ENCODE measurements around the gene PPDPF. TPM values are rescaled to one million over a fixed set of nuclear protein-coding genes. Genes with fewer than 3 reads are reported as not detected.

Gene PPDPF
- total RNA-seq, 1 experiment from 2014 or later: 245 TPM

DNA sequence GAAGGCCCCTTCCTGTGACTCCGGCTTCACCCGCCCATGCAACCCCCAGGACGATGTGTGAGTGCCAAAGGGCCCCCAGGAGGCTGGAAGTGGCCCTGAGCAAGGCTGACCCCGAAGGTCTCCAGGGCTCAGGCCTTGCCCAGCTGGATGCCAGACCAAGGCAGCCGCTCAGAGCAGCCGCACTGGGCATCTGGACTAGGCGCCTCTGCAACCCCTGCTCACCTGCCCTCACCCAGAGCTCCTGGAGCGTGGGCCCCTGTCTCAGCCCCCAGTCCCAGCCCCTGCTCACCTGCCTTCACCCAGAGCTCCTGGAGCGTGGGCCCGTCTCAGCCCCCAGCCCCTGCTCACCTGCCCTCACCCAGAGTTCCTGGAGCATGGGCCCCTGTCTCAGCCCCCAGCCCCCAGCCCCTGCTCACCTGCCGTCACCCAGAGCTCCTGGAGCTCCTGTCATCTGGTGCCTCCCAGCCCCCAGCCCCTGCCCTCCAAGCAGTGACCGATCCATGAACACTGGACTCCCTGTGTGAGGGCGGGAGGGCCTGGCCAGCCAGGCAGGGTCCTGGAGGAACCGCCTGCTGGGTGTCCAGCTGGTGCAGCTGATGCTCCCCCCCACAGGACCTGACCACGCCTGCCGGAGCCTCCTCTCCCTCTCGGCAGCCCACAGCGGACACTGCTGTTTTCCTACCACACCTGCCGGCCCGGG lies 25.8 kb downstream of the PPDPF start:
- no peaks in the 10 kb centered on the region for H3K9me3 ChIP-seq (ENCODE audit: low read length)
- DNase-seq (no peak), ATAC-seq (no peak)
- BruUV-seq (replicated peaks): no TSS peak
- H3K4me1 ChIP-seq (ENCODE audit: insufficient read depth, low read length): peaks cover 29% of the 10 kb centered on the region
- no peaks in the 10 kb centered on the region for H4K20me1 ChIP-seq (ENCODE audit: low read length)
- H3K27ac ChIP-seq (ENCODE audit: low read length): 0 out of 2 replicates have a peak overlapping the region, but pooled peaks have one; percentile 80
- ChIA-PET POLR2A (ENCODE audit: unreplicated experiment) (no interaction called here), CTCF (no interaction called here)
- no peak overlapping the region for H3K4me2 ChIP-seq (ENCODE audit: low read length)
- no peak for TF ChIP-seq EZH2phosphoT487 (IDR thresholded peaks at IDR 0.05; ENCODE audit: borderline replicate concordance, low read length)
- no peak for TF ChIP-seq EZH2 (IDR thresholded peaks at IDR 0.05; ENCODE audit: low read length, unreplicated experiment)
- TF ChIP-seq, protein P1, sequence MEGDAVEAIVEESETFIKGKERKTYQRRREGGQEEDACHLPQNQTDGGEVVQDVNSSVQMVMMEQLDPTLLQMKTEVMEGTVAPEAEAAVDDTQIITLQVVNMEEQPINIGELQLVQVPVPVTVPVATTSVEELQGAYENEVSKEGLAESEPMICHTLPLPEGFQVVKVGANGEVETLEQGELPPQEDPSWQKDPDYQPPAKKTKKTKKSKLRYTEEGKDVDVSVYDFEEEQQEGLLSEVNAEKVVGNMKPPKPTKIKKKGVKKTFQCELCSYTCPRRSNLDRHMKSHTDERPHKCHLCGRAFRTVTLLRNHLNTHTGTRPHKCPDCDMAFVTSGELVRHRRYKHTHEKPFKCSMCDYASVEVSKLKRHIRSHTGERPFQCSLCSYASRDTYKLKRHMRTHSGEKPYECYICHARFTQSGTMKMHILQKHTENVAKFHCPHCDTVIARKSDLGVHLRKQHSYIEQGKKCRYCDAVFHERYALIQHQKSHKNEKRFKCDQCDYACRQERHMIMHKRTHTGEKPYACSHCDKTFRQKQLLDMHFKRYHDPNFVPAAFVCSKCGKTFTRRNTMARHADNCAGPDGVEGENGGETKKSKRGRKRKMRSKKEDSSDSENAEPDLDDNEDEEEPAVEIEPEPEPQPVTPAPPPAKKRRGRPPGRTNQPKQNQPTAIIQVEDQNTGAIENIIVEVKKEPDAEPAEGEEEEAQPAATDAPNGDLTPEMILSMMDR (conservative IDR thresholded peaks at IDR 0.05; ENCODE audit: low read depth, low read length): no peak
- no peak overlapping the region for H3K9ac ChIP-seq (ENCODE audit: low read length)
- H3K36me3 ChIP-seq (ENCODE audit: low read depth, low read length): no peaks in the 10 kb centered on the region
- no peaks in the 10 kb centered on the region for H3K27me3 ChIP-seq (ENCODE audit: low read length)
- intact Hi-C loops (cut with micrococcal nuclease): no loop called here
- H2AFZ ChIP-seq (ENCODE audit: low read length): no peak overlapping the region
- H3K4me3 ChIP-seq (ENCODE audit: low read length): no peak overlapping the region
- H3K9me2 ChIP-seq (replicated peaks; ENCODE audit: low read length): no peaks in the 10 kb centered on the region
- H3F3A ChIP-seq (ENCODE audit: low read length, unreplicated experiment): no peaks in the 10 kb centered on the region
- H3K79me2 ChIP-seq (ENCODE audit: low read length): no peaks in the 10 kb centered on the region

DNA sequence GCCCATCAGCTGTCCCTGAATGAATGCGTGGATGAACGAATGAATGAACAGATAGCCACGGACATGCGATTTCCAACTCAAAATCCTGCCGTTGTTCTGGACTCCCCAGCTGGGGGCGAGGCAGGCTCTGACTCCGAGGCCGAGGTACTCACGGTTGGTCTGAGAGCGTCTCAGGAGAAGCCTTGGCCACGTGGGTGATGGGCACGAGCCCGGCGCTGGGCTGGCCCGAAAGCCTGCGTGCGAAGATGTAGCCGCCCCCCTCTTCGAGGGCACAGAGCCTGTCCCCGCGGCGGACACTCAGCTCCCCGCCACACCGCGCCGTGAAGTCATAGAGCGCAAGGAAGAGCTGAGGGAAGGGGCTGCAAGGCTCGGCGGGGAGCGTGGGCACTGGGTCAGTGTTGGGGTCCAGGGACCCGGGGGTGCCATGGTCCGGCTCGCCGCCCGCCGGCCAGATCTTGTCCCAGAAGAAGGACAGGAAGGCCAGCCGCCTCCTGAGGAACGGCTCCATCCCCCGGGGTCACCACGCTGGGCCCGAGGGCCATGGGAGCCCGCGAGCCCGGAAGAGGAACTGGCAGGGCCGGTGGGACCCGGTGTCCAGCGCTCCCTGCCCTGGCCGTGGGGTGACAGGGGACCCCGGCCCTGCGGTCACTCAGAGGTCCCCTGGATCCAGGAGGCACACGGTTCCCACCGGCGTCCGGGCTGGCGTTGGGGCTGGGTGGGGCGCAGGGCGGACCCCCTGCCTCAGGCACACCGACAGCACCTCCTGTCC lies 26.6 kb downstream of the PPDPF start:
- POLR2A ChIA-PET (ENCODE audit: unreplicated experiment): no interaction called here
- Histone ChIP-seq H3K4me1 (ENCODE audit: insufficient read depth, low read length) (peaks cover 29% of the 10 kb centered on the region), H3F3A (ENCODE audit: low read length, unreplicated experiment) (no peaks in the 10 kb centered on the region), H3K27ac (ENCODE audit: low read length) (no peak overlapping the region), H3K4me3 (ENCODE audit: low read length) (no peak overlapping the region), H3K4me2 (ENCODE audit: low read length) (no peak overlapping the region), H3K9me2 (replicated peaks; ENCODE audit: low read length) (no peaks in the 10 kb centered on the region), H3K79me2 (ENCODE audit: low read length) (no peaks in the 10 kb centered on the region), H3K36me3 (ENCODE audit: low read depth, low read length) (no peaks in the 10 kb centered on the region), H4K20me1 (ENCODE audit: low read length) (no peaks in the 10 kb centered on the region), H3K9ac (ENCODE audit: low read length) (no peak overlapping the region), H3K27me3 (ENCODE audit: low read length) (no peaks in the 10 kb centered on the region), H3K9me3 (ENCODE audit: low read length) (no peaks in the 10 kb centered on the region), H2AFZ (ENCODE audit: low read length) (no peak overlapping the region)
- BruUV-seq (replicated peaks): no TSS peak
- intact Hi-C loops (cut with micrococcal nuclease): no loop called here
- CTCF ChIA-PET: no interaction called here
- TF ChIP-seq EZH2 (IDR thresholded peaks at IDR 0.05; ENCODE audit: low read length, unreplicated experiment) (no peak), EZH2phosphoT487 (IDR thresholded peaks at IDR 0.05; ENCODE audit: borderline replicate concordance, low read length) (no peak)
- TF ChIP-seq, protein P1 (conservative IDR thresholded peaks at IDR 0.05; ENCODE audit: low read depth, low read length): no peak
- ATAC-seq (no peak), DNase-seq (no peak)
